ENCODE results near the gene GOLGA7B. TPM values are rescaled to one million over a fixed set of nuclear protein-coding genes. Genes with fewer than 3 reads are reported as not detected.

GOLGA7B gene
- total and polyA plus RNA-seq, 2 donors (not counting 3 experiments of a cell fraction or from before 2014, with no cell fraction given) = 0.03 TPM; not detected in 1

GRCh38 chr10:97911217-97911616 is 61.6 kb downstream of the GOLGA7B start:
- FAIRE-seq (no peak), DNase-seq (ENCODE audit: low read depth, low spot score) (no peak)
- POLR2A ChIA-PET = no interaction called here
- Histone ChIP-seq H3K9me1 (replicated peaks; ENCODE audit: control insufficient read depth, extremely low read depth, insufficient read depth, low read length) (no peaks in the 10 kb centered on the region), H3K79me2 (ENCODE audit: control insufficient read depth, insufficient read depth, low read length) (no peaks in the 10 kb centered on the region), H3K4me2 (ENCODE audit: insufficient read depth, low read length) (no peak overlapping the region), H3K9me3 (replicated peaks; ENCODE audit: control insufficient read depth, insufficient read depth, low read length) (no peaks in the 10 kb centered on the region), H3K36me3 (ENCODE audit: control insufficient read depth in 2 of 2, extremely low read depth in 1 of 2, insufficient read depth in 2 of 2, low read length in 2 of 2) (no peaks in the 10 kb centered on the region), H4K20me1 (replicated peaks; ENCODE audit: control insufficient read depth, extremely low read depth, insufficient read depth, low read length) (no peaks in the 10 kb centered on the region), H3K9ac (replicated peaks; ENCODE audit: extremely low read depth, insufficient read depth, low read length) (no peak overlapping the region), H3K4me1 (ENCODE audit: control insufficient read depth, extremely low read depth, insufficient read depth, low read length) (no peaks in the 10 kb centered on the region), H3K4me3 (replicated peaks in 1 of 3; ENCODE audit: insufficient read depth in 1 of 3, low read depth in 1 of 3, low read length in 3 of 3) (no peak overlapping the region), H3K27ac (ENCODE audit: insufficient read depth, low read depth, low read length) (no peak overlapping the region), H2AFZ (ENCODE audit: low read depth, low read length) (no peak overlapping the region), H3K27me3 (ENCODE audit: control insufficient read depth in 2 of 2, insufficient read depth in 2 of 2, low read length in 2 of 2) (peaks cover 0 to 3% of the 10 kb centered on the region in 2 experiments)
- CTCF ChIA-PET = interaction anchor here (0.9 to 2.8 kb wide), 5 partner anchors 42 to 135 kb away, joined by 3 to 29 read pairs (median 5); no protein-coding TSS in a partner anchor
- BruUV-seq (replicated peaks) = no TSS peak
- TF ChIP-seq POLR2A (IDR thresholded peaks at IDR 0.05; ENCODE audit: low read depth, low read length) = no peak
- TF ChIP-seq FOS (IDR thresholded peaks at IDR 0.05; ENCODE audit: borderline replicate concordance, insufficient read depth, low read length) = no peak
- TF ChIP-seq CTCF (IDR thresholded peaks at IDR 0.05; ENCODE audit: extremely low read depth in 1 of 2, insufficient read depth in 1 of 2, low read depth in 1 of 2, low read length in 2 of 2) = no peak
- no peak for TF ChIP-seq GATA2 (IDR thresholded peaks at IDR 0.05; ENCODE audit: insufficient read depth, insufficient read length, low read depth, low read length)
- no peak for TF ChIP-seq JUN (IDR thresholded peaks at IDR 0.05; ENCODE audit: borderline replicate concordance, insufficient read depth, insufficient read length, low read depth)
- no peak for TF ChIP-seq POLR2AphosphoS5 (IDR thresholded peaks at IDR 0.05; ENCODE audit: insufficient read depth, low read depth, low read length)
- no peak for TF ChIP-seq MAX (IDR thresholded peaks at IDR 0.05; ENCODE audit: insufficient read depth, insufficient read length)
- no peak for TF ChIP-seq EZH2 (IDR thresholded peaks at IDR 0.05; ENCODE audit: borderline replicate concordance, low read depth, low read length, severe bottlenecking)
- no peak for TF ChIP-seq MYC (IDR thresholded peaks at IDR 0.05; ENCODE audit: low read depth, low read length)
- intact Hi-C loops (cut with micrococcal nuclease) = loop anchor here (10.0 kb wide), 1 partner anchor 754 kb away; no protein-coding TSS in a partner anchor
- dilution Hi-C loops (cut with MboI; ENCODE audit: extremely low pct_ligation_motif_present, low sequenced_read_pairs) = no loop called here
